H1 (cell line): ENCODE measurements around the gene CCT3. TPM values are rescaled to one million over a fixed set of nuclear protein-coding genes. Genes with fewer than 3 reads are reported as not detected.

ENCODE experiments used
- ASH2L ChIP-seq: fragments of 200-600, 300-600 bp; sonication (generic); IDR thresholded peaks from one replicate; pipeline ENCODE4 v1.7.1; 2017; ENCODE audit warnings: low read length
- ATF3 ChIP-seq: IDR thresholded peaks from 2 replicates; pipeline ENCODE4 v1.6.1; 2011; ENCODE audit warnings: low read depth, mild to moderate bottlenecking, low read length; ENCODE audit not compliant: insufficient read depth
- BCL11A ChIP-seq, 2 experiments: IDR thresholded peaks; one replicate each; pipeline ENCODE4 v1.6.1; 2011; ENCODE audit warnings: low read depth in 2 of 2, low read length in 2 of 2, mild to moderate bottlenecking in 2 of 2
- CHD2 ChIP-seq: IDR thresholded peaks from 2 replicates; pipeline ENCODE4 v1.6.1; 2012; ENCODE audit warnings: low read length, improper control_type of control experiment
- CTCF ChIP-seq, 3 experiments: IDR thresholded peaks; 1 replicate in 2 of 3; 2 replicates in 1 of 3; pipeline versions ENCODE4 v1.5.1 to v1.6.1; 2011; ENCODE audit warnings: low read length in 3 of 3, mild to moderate bottlenecking in 3 of 3, inconsistent platforms in 2 of 3, low read depth in 1 of 3, moderate library complexity in 1 of 3; ENCODE audit not compliant: insufficient read depth in 1 of 3; ENCODE audit errors: control extremely low read depth in 1 of 3
- E2F6 ChIP-seq: IDR thresholded peaks from 2 replicates; pipeline ENCODE4 v1.6.1; 2012; ENCODE audit warnings: inconsistent platforms
- EZH2 ChIP-seq: fragments of 200-600 bp; sonication (generic); IDR thresholded peaks from 2 replicates; pipeline ENCODE4 v1.7.1; 2012; ENCODE audit warnings: low read depth, mild to moderate bottlenecking, moderate library complexity, low read length, inconsistent platforms; ENCODE audit not compliant: severe bottlenecking
- JUND ChIP-seq: IDR thresholded peaks from 2 replicates; pipeline ENCODE4 v1.6.1; 2011; ENCODE audit warnings: mild to moderate bottlenecking, improper control_type of control experiment, low read length
- KDM5A ChIP-seq: fragments of 200-600 bp; IDR thresholded peaks from 2 replicates; pipeline ENCODE4 v1.7.1; 2012; ENCODE audit warnings: mild to moderate bottlenecking, low read length, inconsistent platforms, mixed read lengths
- MAFK ChIP-seq: IDR thresholded peaks from 2 replicates; pipeline ENCODE4 v1.6.1; 2012; ENCODE audit warnings: low read depth, mild to moderate bottlenecking, improper control_type of control experiment, low read length
- NANOG ChIP-seq: IDR thresholded peaks from 2 replicates; pipeline ENCODE4 v1.6.1; 2011; ENCODE audit warnings: low read length, low read depth, mild to moderate bottlenecking, inconsistent platforms; ENCODE audit not compliant: insufficient read depth, poor library complexity, severe bottlenecking
- PHF8 ChIP-seq: fragments of 200-600 bp; sonication (generic); conservative IDR thresholded peaks from 2 replicates; pipeline ENCODE4 v1.7.1; 2012; ENCODE audit warnings: low read depth, mild to moderate bottlenecking, inconsistent platforms, low read length, moderate library complexity
- RFX5 ChIP-seq: IDR thresholded peaks from 2 replicates; pipeline ENCODE4 v1.6.1; 2011; ENCODE audit warnings: low read depth, low read length, improper control_type of control experiment, borderline replicate concordance
- SAP30 ChIP-seq: fragments of 300-600 bp; sonication (generic); IDR thresholded peaks from 2 replicates; pipeline ENCODE4 v1.7.1; 2012; ENCODE audit warnings: low read length, moderate library complexity, mild to moderate bottlenecking, inconsistent platforms; ENCODE audit not compliant: insufficient read depth, insufficient replicate concordance
- SIN3A ChIP-seq, 2 experiments: IDR thresholded peaks in 1 of 2; conservative IDR thresholded peaks in 1 of 2; 2 replicates each; pipeline ENCODE4 v1.6.1; 2011 to 2012; ENCODE audit warnings: low read length in 2 of 2, improper control_type of control experiment in 1 of 2, low read depth in 1 of 2, mild to moderate bottlenecking in 1 of 2
- SIRT6 ChIP-seq: IDR thresholded peaks from one replicate; pipeline ENCODE4 v1.7.1; 2012; ENCODE audit warnings: low read length, inconsistent platforms
- SP1 ChIP-seq: IDR thresholded peaks from 2 replicates; pipeline ENCODE4 v1.6.1; 2011; ENCODE audit warnings: low read depth, low read length
- TAF1 ChIP-seq: IDR thresholded peaks from 2 replicates; pipeline ENCODE4 v1.6.1; 2011; ENCODE audit warnings: mild to moderate bottlenecking, low read depth, low read length
- TCF12 ChIP-seq: IDR thresholded peaks from 2 replicates; pipeline ENCODE4 v1.6.1; 2011; ENCODE audit warnings: low read depth, mild to moderate bottlenecking, low read length
- polyA plus RNA-seq, 7 experiments: library from polyadenylated mRNA; depleted of rRNA in 3 of 7; stranded (reverse) in 5 of 7; unstranded in 2 of 7; fragments of >200 nt in 5 of 7; fragments of 200-250 nt in 2 of 7; gene quantifications; 1 replicate in 5 of 7; 2 replicates in 1 of 7; 4 replicates in 1 of 7; pipeline versions ENCODE4 v1.2.1 to v1.2.3, GENCODE V29; 2011 to 2013; ENCODE audit warnings: missing spikeins in 2 of 7, mixed read lengths in 2 of 7
- total RNA-seq: library from RNA; stranded (reverse); fragmentation: NEBNext Ultra II Directional; extraction: Animal tissue kit (Norgen Biotek cat#: 25700); gene quantifications from 2 replicates; pipeline ENCODE4 v1.2.1, GENCODE V29; 2021

The CCT3 gene
- total and polyA plus RNA-seq, 2 of the 8 experiments (the other 6 are each of a cell fraction or from before 2014, with no cell fraction given) = 431 to 480 TPM

DNA sequence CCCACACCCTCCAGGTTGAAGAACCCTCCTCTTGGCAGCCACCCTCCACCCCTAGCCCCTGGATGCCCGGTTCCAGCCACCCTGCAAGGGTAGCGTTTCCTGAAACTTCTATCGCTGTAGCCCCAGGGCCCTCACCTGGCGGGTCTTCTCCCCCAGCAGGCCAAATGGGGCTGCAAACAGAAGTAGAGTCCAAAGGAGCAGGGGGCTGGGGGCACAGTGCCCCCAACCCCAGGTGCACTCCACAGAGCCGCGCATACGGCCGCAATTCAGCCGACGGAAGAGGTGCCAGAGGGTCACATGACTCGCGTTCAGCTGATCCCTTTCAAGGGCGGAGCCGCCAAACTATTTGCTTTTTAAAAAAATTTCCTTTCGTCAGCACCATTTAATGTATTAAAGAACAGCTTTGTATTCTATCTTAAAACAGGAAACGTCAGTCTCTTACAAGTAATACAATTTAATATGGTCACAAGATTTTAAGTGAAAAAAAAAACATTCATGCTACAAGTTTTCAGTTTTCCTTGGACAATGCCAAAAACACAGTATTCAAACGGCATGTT lies 42.6 kb downstream of the CCT3 start, which contains the start of gene GLMP (continued):
- TF ChIP-seq SIN3A (conservative IDR thresholded peaks at IDR 0.05 in 1 of 2, IDR thresholded peaks at IDR 0.05 in 1 of 2; ENCODE audit: low read depth in 1 of 2, low read length in 2 of 2) (peak; percentile 88 to 92; a peak in 2 of 4 replicates), MAFK (no peak), BCL11A (IDR thresholded peaks at IDR 0.05; ENCODE audit: low read depth in 2 of 2, low read length in 2 of 2) (no peak), ATF3 (peak; percentile 83), KDM5A (peak; percentile 64), RFX5 (no peak), E2F6 (no peak), PHF8 (peak; percentile 63; the same call in 1 of the 2 replicates), SP1 (0 out of 2 replicates have a peak, but pooled peaks have one; percentile 13), SAP30 (peak; percentile 91), NANOG (no peak), ASH2L (peak; percentile 49), TAF1 (peak; percentile 65; the same call in 1 of the 2 replicates), CTCF (IDR thresholded peaks at IDR 0.05; ENCODE audit: control extremely low read depth in 1 of 3, insufficient read depth in 1 of 3, low read depth in 1 of 3, low read length in 3 of 3) (no peak), SIRT6 (no peak), JUND (no peak; the same call in 1 of the 2 replicates), CHD2 (no peak), EZH2 (no peak), TCF12 (no peak)
